T-helper 2 cell treated with Interferon-gamma antibody and Interleukin-4, amounts not matched to agents 100 ng/mL and 5 ng/mL, for 36 hours (primary cell): ENCODE results near the gene MYB. TPM values are rescaled to one million over a fixed set of nuclear protein-coding genes. Genes with fewer than 3 reads are reported as not detected.

ENCODE experiments used
- intact Hi-C: fragments of 100-400 bp; cut with micrococcal nuclease; formaldehyde crosslinking; loops from one replicate; pipeline ENCODE4 v1.15.1; 2023
- total RNA-seq: library from RNA; stranded (reverse); gene quantifications from 2 replicates; pipeline ENCODE4 v1.2.3, GENCODE V29; 2022

The MYB gene
- total RNA-seq, 1 donor from 2014 or later = 75.7 TPM

- intact Hi-C loops = loop anchor here (1.0 to 5.0 kb wide), 8 partner anchors 38 to 1104 kb away; partner anchors contain the start of genes BCLAF1 and HBS1L
These were observed 2.7 kb downstream of the MYB start for GRCh38 chr6:135183532-135184440.

GRCh38 chr6:135185483-135185882 is 4.4 kb downstream of the MYB start:
- intact Hi-C loops = no loop called here

- intact Hi-C loops = loop anchor here (2.0 kb wide), 1 partner anchor 25 kb away; no protein-coding TSS in a partner anchor
These were observed 5.1 kb downstream of the MYB start for GRCh38 chr6:135186255-135186654.

- intact Hi-C loops = loop anchor here (2.0 kb wide), 1 partner anchor 23 kb away; no protein-coding TSS in a partner anchor
These were observed 6.3 kb downstream of the MYB start for GRCh38 chr6:135187372-135187771.

- intact Hi-C loops = no loop called here
These were observed 7.6 kb downstream of the MYB start for GRCh38 chr6:135188718-135189117.

GRCh38 chr6:135189344-135189743 is 8.2 kb downstream of the MYB start:
- intact Hi-C loops = no loop called here

- intact Hi-C loops = no loop called here
These were observed 10.6 kb downstream of the MYB start for GRCh38 chr6:135191508-135192255.

- intact Hi-C loops = no loop called here
These were observed 11.4 kb downstream of the MYB start for GRCh38 chr6:135192256-135193174.

- intact Hi-C loops = no loop called here
These were observed 12.1 kb downstream of the MYB start for GRCh38 chr6:135193221-135193620.

GRCh38 chr6:135195041-135195440 is 13.9 kb downstream of the MYB start:
- intact Hi-C loops = no loop called here

GRCh38 chr6:135195522-135195921 is 14.4 kb downstream of the MYB start:
- intact Hi-C loops = no loop called here

GRCh38 chr6:135196739-135197510 is 15.8 kb downstream of the MYB start:
- intact Hi-C loops = loop anchor here (2.0 kb wide), 1 partner anchor 16 kb away; no protein-coding TSS in a partner anchor

- intact Hi-C loops = no loop called here
These were observed 21.7 kb downstream of the MYB start for GRCh38 chr6:135202836-135203235.

GRCh38 chr6:135204951-135205350 is 23.8 kb downstream of the MYB start:
- intact Hi-C loops = no loop called here

- intact Hi-C loops = loop anchor here (2.0 to 5.0 kb wide), 2 partner anchors 23 to 212 kb away; no protein-coding TSS in a partner anchor
These were observed 28.7 kb downstream of the MYB start for GRCh38 chr6:135209803-135210202.

- intact Hi-C loops = loop anchor here (2.0 to 5.0 kb wide), 2 partner anchors 24 to 212 kb away; no protein-coding TSS in a partner anchor
These were observed 29.7 kb downstream of the MYB start for GRCh38 chr6:135210632-135211305.

GRCh38 chr6:135211306-135211702 is 30.2 kb downstream of the MYB start:
- intact Hi-C loops = loop anchor here (2.0 to 5.0 kb wide), 2 partner anchors 25 to 211 kb away; no protein-coding TSS in a partner anchor

GRCh38 chr6:135212020-135212806 is 31.1 kb downstream of the MYB start:
- intact Hi-C loops = loop anchor here (2.0 to 5.0 kb wide), 2 partner anchors 15 to 210 kb away; no protein-coding TSS in a partner anchor
